Kidney (tissue), 14 donors: ENCODE measurements around the gene RPS6KA2. TPM values are rescaled to one million over a fixed set of nuclear protein-coding genes. Genes with fewer than 3 reads are reported as not detected.

Experiments used
- DNase-seq, 5 donors: peaks; one replicate each; pipeline ENCODE4 v3.0.0-alpha.2; 2013 to 2020
- FAIRE-seq: peaks from 2 replicates; lab custom pipeline; 2012; peaks lifted over from hg19 to GRCh38; lab: Jason Lieb, UNC
- H3K27ac ChIP-seq, 2 donors: one replicate each; pipeline ENCODE4 v1.7.0; 2013; ENCODE audit warnings: low read depth in 2 of 2, low read length in 2 of 2, inconsistent platforms in 1 of 2
- H3K27me3 ChIP-seq: one replicate; pipeline ENCODE4 v1.7.1; 2013; ENCODE audit warnings: low read length, inconsistent platforms; ENCODE audit not compliant: control insufficient read depth, insufficient read depth
- H3K36me3 ChIP-seq, 3 donors: one replicate each; pipeline versions ENCODE4 v1.7.0 to v1.7.1; 2013; ENCODE audit warnings: low read length in 3 of 3, control low read depth in 1 of 3, inconsistent platforms in 1 of 3; ENCODE audit not compliant: insufficient read depth in 3 of 3, control insufficient read depth in 2 of 3
- H3K4me1 ChIP-seq, 3 donors: one replicate each; pipeline versions ENCODE4 v1.7.0 to v1.7.1; 2013; ENCODE audit warnings: low read length in 3 of 3, inconsistent platforms in 1 of 3, low read depth in 1 of 3; ENCODE audit not compliant: control insufficient read depth in 2 of 3, insufficient read depth in 2 of 3
- H3K4me3 ChIP-seq, 3 donors: one replicate each; pipeline versions ENCODE4 v1.7.0 to v1.8.1; 2013; ENCODE audit warnings: low read length in 3 of 3, control low read depth in 1 of 3, inconsistent platforms in 1 of 3
- H3K9ac ChIP-seq, 3 donors: one replicate each; pipeline versions ENCODE4 v1.7.0 to v1.7.1; 2013; ENCODE audit warnings: low read length in 3 of 3, control low read depth in 1 of 3, inconsistent platforms in 1 of 3
- H3K9me3 ChIP-seq, 3 donors: one replicate each; pipeline versions ENCODE4 v1.7.0 to v1.7.1; 2013; ENCODE audit warnings: low read length in 3 of 3, control low read depth in 1 of 3, inconsistent platforms in 1 of 3; ENCODE audit not compliant: control insufficient read depth in 2 of 3, insufficient read depth in 1 of 3
- intact Hi-C: fragments of 100-400 bp; cut with DNase I; formaldehyde crosslinking; loops from one replicate; pipeline ENCODE4 v1.11.1; 2022
- polyA plus RNA-seq: library from polyadenylated mRNA; stranded (reverse); fragments of 350-450 nt; fragmentation: Illumina TruSeq; extraction: RNeasy Lipid Tissue Mini Kit (QIAGEN cat#74804); gene quantifications from one replicate; pipeline ENCODE4 v1.2.3, GENCODE V29; 2014; ENCODE audit warnings: low read depth, low replicate concordance; ENCODE audit not compliant: insufficient read depth
- total RNA-seq: library from RNA; stranded (reverse); fragmentation: NEBNext Ultra II Directional; extraction: Animal tissue kit (Norgen Biotek cat#: 25700); gene quantifications from one replicate; pipeline ENCODE4 v1.2.1, GENCODE V29; 2021
- TF ChIP-seq, protein P1 (sequence below): IDR thresholded peaks from 3 replicates; pipeline ENCODE4 v1.5.1; 2012; ENCODE audit warnings: mild to moderate bottlenecking, moderate library complexity, borderline replicate concordance; ENCODE audit not compliant: insufficient read depth; ENCODE audit errors: extremely low read depth
- donor health status: control.
- donor health status: control.
- donor health status: control.
- donor health status: control.
- donor health status: control.
- donor health status: DM: yes; HTN: yes; CAD: no.
- donor health status: Normal renal cell carcinoma (clear cell type).

RPS6KA2 gene
- total and polyA plus RNA-seq, 2 donors from 2014 or later, result 12.3 to 61.2 TPM

DNA sequence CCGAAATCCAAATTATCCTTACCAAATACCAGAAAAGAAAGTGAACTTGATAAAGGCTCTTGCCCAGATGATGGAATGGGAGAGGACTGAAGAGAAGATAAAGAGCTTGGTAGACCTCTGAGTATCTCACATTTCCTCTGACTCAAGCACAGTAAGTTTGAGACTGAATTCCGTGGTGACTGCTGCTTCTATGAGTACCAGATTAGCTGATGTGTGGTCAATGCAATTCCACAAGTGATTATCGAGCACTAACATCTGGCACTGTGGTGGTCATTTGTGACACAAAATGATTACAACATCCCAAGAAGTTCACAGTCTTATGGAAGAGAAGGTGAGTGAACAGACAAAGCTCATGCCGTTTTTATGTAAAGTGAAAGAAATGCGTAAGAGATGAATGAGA is 2.6 kb upstream of the RPS6KA2 start:
- no peak overlapping the region for H3K27ac ChIP-seq
- DNase-seq (no peak), FAIRE-seq (no peak)
- H3K9me3 ChIP-seq, result no peaks in the 10 kb centered on the region
- no peaks in the 10 kb centered on the region for H3K36me3 ChIP-seq
- H3K4me3 ChIP-seq, result no peak overlapping the region
- no peak overlapping the region for H3K9ac ChIP-seq
- H3K4me1 ChIP-seq, result peaks cover 8 to 14% (median 9%) of the 10 kb centered on the region in 3 donors
- intact Hi-C loops, result no loop called here
- no peaks in the 10 kb centered on the region for H3K27me3 ChIP-seq
- TF ChIP-seq, protein P1, sequence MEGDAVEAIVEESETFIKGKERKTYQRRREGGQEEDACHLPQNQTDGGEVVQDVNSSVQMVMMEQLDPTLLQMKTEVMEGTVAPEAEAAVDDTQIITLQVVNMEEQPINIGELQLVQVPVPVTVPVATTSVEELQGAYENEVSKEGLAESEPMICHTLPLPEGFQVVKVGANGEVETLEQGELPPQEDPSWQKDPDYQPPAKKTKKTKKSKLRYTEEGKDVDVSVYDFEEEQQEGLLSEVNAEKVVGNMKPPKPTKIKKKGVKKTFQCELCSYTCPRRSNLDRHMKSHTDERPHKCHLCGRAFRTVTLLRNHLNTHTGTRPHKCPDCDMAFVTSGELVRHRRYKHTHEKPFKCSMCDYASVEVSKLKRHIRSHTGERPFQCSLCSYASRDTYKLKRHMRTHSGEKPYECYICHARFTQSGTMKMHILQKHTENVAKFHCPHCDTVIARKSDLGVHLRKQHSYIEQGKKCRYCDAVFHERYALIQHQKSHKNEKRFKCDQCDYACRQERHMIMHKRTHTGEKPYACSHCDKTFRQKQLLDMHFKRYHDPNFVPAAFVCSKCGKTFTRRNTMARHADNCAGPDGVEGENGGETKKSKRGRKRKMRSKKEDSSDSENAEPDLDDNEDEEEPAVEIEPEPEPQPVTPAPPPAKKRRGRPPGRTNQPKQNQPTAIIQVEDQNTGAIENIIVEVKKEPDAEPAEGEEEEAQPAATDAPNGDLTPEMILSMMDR, result no peak

- H3K4me3 ChIP-seq, result peak overlapping the region; percentile 68 to 80 (median 72)
- H3K9me3 ChIP-seq, result no peaks in the 10 kb centered on the region
- TF ChIP-seq, protein P1, result no peak
- peak overlapping the region; percentile 76 to 78 for H3K27ac ChIP-seq
- H3K4me1 ChIP-seq, result peaks cover 8 to 14% (median 9%) of the 10 kb centered on the region in 3 donors
- H3K9ac ChIP-seq, result peak overlapping the region in 2 of 3 donors; percentile 46 to 53
- intact Hi-C loops, result no loop called here
- DNase-seq (peak; percentile 71 to 93 (median 85)), FAIRE-seq (no peak)
- no peaks in the 10 kb centered on the region for H3K27me3 ChIP-seq
- H3K36me3 ChIP-seq, result no peaks in the 10 kb centered on the region
Observed at GRCh38 chr6:166627875-166628801, 1.1 kb upstream of the RPS6KA2 start.

DNA sequence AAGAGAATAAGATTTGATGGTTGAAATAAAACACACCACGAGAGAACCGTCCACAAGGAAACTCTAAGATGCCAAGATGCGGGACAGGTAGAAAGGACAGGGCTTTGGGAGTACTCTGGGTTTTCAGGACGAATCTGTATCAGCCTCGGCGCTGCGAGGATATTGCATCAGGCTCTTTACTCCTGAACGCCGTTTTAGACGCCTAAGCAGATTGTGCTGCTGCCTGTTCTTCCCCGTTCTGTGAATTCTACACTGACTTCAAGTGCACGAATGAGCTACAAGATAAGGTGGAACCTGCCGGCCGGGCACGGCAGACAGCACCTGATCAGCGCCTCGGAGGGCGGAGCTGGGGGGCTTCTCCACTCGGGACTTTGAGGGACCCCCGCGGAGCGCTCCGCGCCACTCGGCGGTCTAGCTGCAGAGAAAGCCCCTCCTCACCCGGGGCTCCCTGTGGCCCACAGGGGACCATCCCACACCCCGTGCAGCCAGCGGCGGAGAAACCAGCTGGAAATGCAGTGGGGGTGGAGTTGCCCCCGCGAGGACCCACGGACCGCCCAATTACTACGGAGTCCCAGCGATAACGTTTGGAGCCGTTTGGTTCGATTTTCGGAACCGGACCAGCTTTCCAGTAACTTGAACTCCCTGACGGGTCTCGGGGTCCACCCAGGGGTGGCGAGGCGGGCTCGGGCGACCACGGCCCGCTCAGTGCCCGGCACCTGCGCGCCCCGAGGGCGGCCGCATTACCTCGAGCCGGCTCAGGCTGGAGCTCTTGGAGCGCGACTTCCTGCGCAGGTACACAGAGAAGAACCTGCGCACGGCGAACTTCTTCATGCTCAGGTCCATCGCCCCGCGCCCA is 646 bp downstream of the RPS6KA2 start:
- Histone ChIP-seq H3K4me3 (peak overlapping the region; percentile 62 to 80 (median 67)), H3K9ac (peak overlapping the region; percentile 15 to 75 (median 21)), H3K36me3 (no peaks in the 10 kb centered on the region), H3K4me1 (peaks cover 8 to 14% (median 9%) of the 10 kb centered on the region in 3 donors), H3K27ac (peak overlapping the region; percentile 26 to 70), H3K27me3 (no peaks in the 10 kb centered on the region), H3K9me3 (no peaks in the 10 kb centered on the region)
- no peak for FAIRE-seq
- DNase-seq, result peak in 4 of 5 donors; percentile 53 to 87 (median 81)
- intact Hi-C loops, result no loop called here
- TF ChIP-seq, protein P1, result no peak
